Effector memory CD8-positive, alpha-beta T cell (primary cell): ENCODE results near the gene LRP1B.

Source experiments
- ATAC-seq: fragments of 150-1000 bp; cut with Tn5 transposase; replicated peaks from 2 replicates; pipeline ENCODE4 v1.10.0; 2021; ENCODE audit warnings: mild to moderate bottlenecking, moderate library complexity
- DNase-seq, 3 experiments: peaks; one replicate each; pipeline ENCODE4 v3.0.0; 2021
- H3K27ac Mint-ChIP-seq, 2 donors: one replicate each; pipeline ENCODE4 v1.8.0; 2022; ENCODE audit warnings: mild to moderate bottlenecking in 2 of 2, mixed read lengths in 2 of 2, moderate library complexity in 2 of 2
- H3K27me3 Mint-ChIP-seq, 2 donors: one replicate each; pipeline ENCODE4 v1.8.0; 2022; ENCODE audit warnings: mixed read lengths in 2 of 2
- H3K36me3 Mint-ChIP-seq: one replicate; pipeline ENCODE4 v1.8.0; 2022; ENCODE audit warnings: mild to moderate bottlenecking, moderate library complexity, mixed read lengths; ENCODE audit not compliant: insufficient read depth
- H3K4me1 Mint-ChIP-seq, 2 donors: one replicate each; pipeline ENCODE4 v1.8.0; 2022; ENCODE audit warnings: low read depth in 2 of 2, mixed read lengths in 2 of 2
- H3K4me3 Mint-ChIP-seq, 2 donors: one replicate each; pipeline ENCODE4 v1.8.0; 2022; ENCODE audit warnings: mild to moderate bottlenecking in 2 of 2, mixed read lengths in 2 of 2, moderate library complexity in 2 of 2
- H3K9me3 Mint-ChIP-seq, 2 donors: one replicate each; pipeline ENCODE4 v1.8.0; 2022; ENCODE audit warnings: mixed read lengths in 2 of 2

Gene LRP1B

DNA sequence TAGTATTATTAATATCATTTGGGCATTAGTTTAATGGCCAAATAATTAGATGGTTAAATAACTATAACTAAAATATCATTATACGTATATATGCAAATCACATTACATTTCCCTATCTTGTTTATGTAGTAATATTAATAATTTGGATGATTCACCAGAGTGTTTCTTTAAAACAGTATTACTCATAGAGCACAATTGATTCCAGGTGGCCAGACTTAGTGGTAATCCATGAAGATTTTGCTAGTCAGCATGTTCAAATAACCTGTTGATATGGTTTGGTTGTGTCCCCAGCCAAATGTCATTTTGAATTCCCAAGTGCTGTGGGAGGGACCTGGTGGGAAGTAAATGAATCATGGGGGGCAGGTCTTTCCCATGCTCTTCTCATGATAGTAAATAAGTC, 782.3 kb downstream of the LRP1B start:
- no peaks in the 10 kb centered on the region for H3K4me1 Mint-ChIP-seq
- no peaks in the 10 kb centered on the region for H3K27me3 Mint-ChIP-seq
- H3K9me3 Mint-ChIP-seq: peaks cover 9 to 14% of the 10 kb centered on the region in 2 donors
- no peak overlapping the region for H3K4me3 Mint-ChIP-seq
- no peak overlapping the region for H3K27ac Mint-ChIP-seq
- no peak for ATAC-seq
- no peak for DNase-seq
- H3K36me3 Mint-ChIP-seq: no peaks in the 10 kb centered on the region

- no peak for ATAC-seq
- Mint-ChIP-seq H3K9me3 (peaks cover 12 to 22% of the 10 kb centered on the region in 2 donors), H3K4me1 (no peaks in the 10 kb centered on the region), H3K27me3 (no peaks in the 10 kb centered on the region), H3K27ac (no peak overlapping the region), H3K36me3 (no peaks in the 10 kb centered on the region), H3K4me3 (no peak overlapping the region)
- no peak for DNase-seq
Measured at GRCh38 chr2:141341444-141341843, 789.4 kb downstream of the LRP1B start.

DNA sequence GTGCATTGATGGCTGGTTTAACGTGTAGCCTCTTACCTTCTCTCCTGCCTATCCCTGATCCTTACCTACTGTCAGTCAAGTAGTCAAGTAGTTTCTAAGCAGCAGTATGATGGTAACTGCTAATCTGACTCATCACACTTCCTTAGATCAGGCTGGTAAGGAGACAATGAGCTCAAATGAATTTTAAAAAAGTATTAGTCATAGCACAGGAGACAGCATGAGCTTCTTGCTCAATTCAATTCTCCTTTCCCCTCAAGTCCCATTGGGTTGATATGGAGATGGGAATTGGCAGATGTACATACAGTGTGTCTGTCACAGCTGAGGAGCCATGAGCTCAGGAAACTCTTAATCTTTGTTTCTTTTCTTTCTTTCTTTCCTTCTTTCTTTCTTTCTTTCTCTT, 799.7 kb downstream of the LRP1B start:
- Mint-ChIP-seq H3K27me3 (no peaks in the 10 kb centered on the region), H3K27ac (no peak overlapping the region), H3K4me3 (no peak overlapping the region), H3K4me1 (no peaks in the 10 kb centered on the region), H3K36me3 (no peaks in the 10 kb centered on the region), H3K9me3 (peaks cover 3 to 14% of the 10 kb centered on the region in 2 donors)
- ATAC-seq (no peak), DNase-seq (no peak)

GRCh38 chr2:141329964-141330363, 800.9 kb downstream of the LRP1B start:
- no peak overlapping the region for H3K4me3 Mint-ChIP-seq
- no peaks in the 10 kb centered on the region for H3K4me1 Mint-ChIP-seq
- DNase-seq: no peak
- no peak for ATAC-seq
- peaks cover 4 to 20% of the 10 kb centered on the region in 2 donors for H3K9me3 Mint-ChIP-seq
- no peaks in the 10 kb centered on the region for H3K27me3 Mint-ChIP-seq
- no peaks in the 10 kb centered on the region for H3K36me3 Mint-ChIP-seq
- H3K27ac Mint-ChIP-seq: no peak overlapping the region

GRCh38 chr2:141323571-141323970, 807.2 kb downstream of the LRP1B start:
- Mint-ChIP-seq H3K27ac (no peak overlapping the region), H3K4me1 (no peaks in the 10 kb centered on the region), H3K4me3 (no peak overlapping the region), H3K27me3 (no peaks in the 10 kb centered on the region), H3K9me3 (peaks cover 9 to 20% of the 10 kb centered on the region in 2 donors), H3K36me3 (no peaks in the 10 kb centered on the region)
- ATAC-seq (no peak), DNase-seq (no peak)

- ATAC-seq (no peak), DNase-seq (no peak)
- Mint-ChIP-seq H3K4me3 (no peak overlapping the region), H3K9me3 (peaks cover 0 to 2% of the 10 kb centered on the region in 2 donors), H3K27ac (no peak overlapping the region), H3K27me3 (no peaks in the 10 kb centered on the region), H3K36me3 (no peaks in the 10 kb centered on the region), H3K4me1 (no peaks in the 10 kb centered on the region)
Measured at GRCh38 chr2:141317986-141318385, 812.8 kb downstream of the LRP1B start.

DNA sequence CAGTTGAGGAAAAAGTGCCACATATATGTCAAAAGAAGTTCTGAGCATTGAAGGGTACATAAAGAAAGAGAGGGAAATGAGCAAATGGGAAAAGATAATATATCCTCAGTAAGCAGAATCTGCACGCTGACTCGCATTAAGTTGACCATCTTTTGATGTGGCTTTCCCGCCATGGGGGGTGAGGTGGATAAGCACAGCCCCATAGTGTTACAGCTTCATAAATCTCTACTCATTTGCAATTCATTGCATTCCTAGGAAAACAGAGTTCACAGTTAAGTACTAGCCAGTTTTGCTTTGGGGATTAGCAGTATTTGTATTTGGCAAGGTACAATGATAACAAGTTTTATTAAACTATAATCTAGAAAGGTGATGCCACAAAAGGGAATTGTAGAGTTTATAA, 814.2 kb downstream of the LRP1B start:
- Mint-ChIP-seq H3K4me1 (no peaks in the 10 kb centered on the region), H3K36me3 (no peaks in the 10 kb centered on the region), H3K27me3 (no peaks in the 10 kb centered on the region), H3K9me3 (peaks cover 0 to 2% of the 10 kb centered on the region in 2 donors), H3K27ac (no peak overlapping the region), H3K4me3 (no peak overlapping the region)
- DNase-seq: no peak
- ATAC-seq: no peak

- DNase-seq (no peak), ATAC-seq (no peak)
- Mint-ChIP-seq H3K27ac (no peak overlapping the region), H3K4me3 (no peak overlapping the region), H3K36me3 (no peaks in the 10 kb centered on the region), H3K4me1 (no peaks in the 10 kb centered on the region), H3K27me3 (no peaks in the 10 kb centered on the region), H3K9me3 (peaks cover 0 to 2% of the 10 kb centered on the region in 2 donors)
Measured at GRCh38 chr2:141316103-141316502, 814.7 kb downstream of the LRP1B start.

- H3K4me3 Mint-ChIP-seq: no peak overlapping the region
- no peak for ATAC-seq
- no peak for DNase-seq
Measured at GRCh38 chr2:141313972-141314371, 816.8 kb downstream of the LRP1B start.

GRCh38 chr2:141311430-141311829, 819.4 kb downstream of the LRP1B start:
- Mint-ChIP-seq H3K27me3 (no peaks in the 10 kb centered on the region), H3K9me3 (peaks cover 5 to 8% of the 10 kb centered on the region in 2 donors), H3K27ac (no peak overlapping the region), H3K4me1 (no peaks in the 10 kb centered on the region), H3K4me3 (no peak overlapping the region), H3K36me3 (no peaks in the 10 kb centered on the region)
- DNase-seq (no peak), ATAC-seq (no peak)

More at GRCh38 chr2:141313972-141314371, 816.8 kb downstream of the LRP1B start:
- no peaks in the 10 kb centered on the region for H3K36me3 Mint-ChIP-seq
- H3K27me3 Mint-ChIP-seq: no peaks in the 10 kb centered on the region
- H3K27ac Mint-ChIP-seq: no peak overlapping the region
- no peaks in the 10 kb centered on the region for H3K4me1 Mint-ChIP-seq
- peaks cover 0 to 2% of the 10 kb centered on the region in 2 donors for H3K9me3 Mint-ChIP-seq

DNA sequence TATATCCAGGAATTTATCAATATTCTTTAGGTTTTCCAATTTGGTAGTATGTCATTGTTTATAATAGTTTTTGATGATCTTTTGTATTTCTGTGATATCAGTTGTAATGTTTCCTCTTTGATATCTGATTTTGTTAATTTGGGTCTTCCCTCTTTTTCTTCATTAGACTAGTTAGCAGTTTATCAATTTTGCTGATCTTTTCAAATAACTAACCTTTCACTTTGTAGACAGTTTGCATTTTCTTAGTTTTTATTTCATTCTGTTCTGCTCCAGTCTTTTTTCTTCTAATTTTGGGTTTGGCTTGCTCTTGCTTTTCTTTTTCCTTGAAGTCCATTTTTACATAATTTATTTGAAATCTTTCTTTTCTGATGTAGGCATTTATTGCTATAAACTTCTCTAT, 824.4 kb downstream of the LRP1B start:
- Mint-ChIP-seq H3K27me3 (no peaks in the 10 kb centered on the region), H3K36me3 (no peaks in the 10 kb centered on the region), H3K9me3 (peaks cover 3 to 12% of the 10 kb centered on the region in 2 donors), H3K4me3 (no peak overlapping the region), H3K4me1 (no peaks in the 10 kb centered on the region), H3K27ac (no peak overlapping the region)
- no peak for DNase-seq
- no peak for ATAC-seq

DNA sequence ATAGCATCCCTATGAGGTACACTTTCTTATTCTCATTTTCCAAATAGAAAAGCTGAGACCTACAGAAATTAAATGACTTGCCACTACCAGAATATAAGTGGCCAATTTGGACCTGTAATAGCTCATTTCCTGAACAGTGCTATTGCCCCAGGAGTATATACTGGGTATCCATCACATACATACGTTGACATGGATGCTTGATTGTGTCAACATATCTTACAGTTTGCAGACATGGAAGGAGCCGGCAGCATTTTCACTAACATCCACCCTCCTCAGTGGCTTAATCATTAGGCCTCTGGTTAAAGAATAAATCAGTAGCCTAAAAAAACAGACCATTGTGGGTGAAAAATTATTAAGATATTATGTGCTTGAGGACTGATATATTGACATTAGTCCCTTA, 829.3 kb downstream of the LRP1B start:
- ATAC-seq (no peak), DNase-seq (no peak)
- Mint-ChIP-seq H3K9me3 (peaks cover 0 to 5% of the 10 kb centered on the region in 2 donors), H3K27ac (no peak overlapping the region), H3K4me1 (no peaks in the 10 kb centered on the region), H3K36me3 (no peaks in the 10 kb centered on the region), H3K4me3 (no peak overlapping the region), H3K27me3 (no peaks in the 10 kb centered on the region)

GRCh38 chr2:141280037-141280436, 850.8 kb downstream of the LRP1B start:
- H3K36me3 Mint-ChIP-seq: no peaks in the 10 kb centered on the region
- no peak overlapping the region for H3K4me3 Mint-ChIP-seq
- H3K27me3 Mint-ChIP-seq: no peaks in the 10 kb centered on the region
- DNase-seq (no peak), ATAC-seq (no peak)
- H3K9me3 Mint-ChIP-seq: peaks cover 3 to 8% of the 10 kb centered on the region in 2 donors
- H3K27ac Mint-ChIP-seq: no peak overlapping the region
- no peaks in the 10 kb centered on the region for H3K4me1 Mint-ChIP-seq

GRCh38 chr2:141271346-141271745, 859.5 kb downstream of the LRP1B start:
- Mint-ChIP-seq H3K9me3 (peaks cover 9 to 11% of the 10 kb centered on the region in 2 donors), H3K4me3 (no peak overlapping the region), H3K27me3 (no peaks in the 10 kb centered on the region), H3K27ac (no peak overlapping the region), H3K4me1 (no peaks in the 10 kb centered on the region), H3K36me3 (no peaks in the 10 kb centered on the region)
- DNase-seq (no peak), ATAC-seq (no peak)

DNA sequence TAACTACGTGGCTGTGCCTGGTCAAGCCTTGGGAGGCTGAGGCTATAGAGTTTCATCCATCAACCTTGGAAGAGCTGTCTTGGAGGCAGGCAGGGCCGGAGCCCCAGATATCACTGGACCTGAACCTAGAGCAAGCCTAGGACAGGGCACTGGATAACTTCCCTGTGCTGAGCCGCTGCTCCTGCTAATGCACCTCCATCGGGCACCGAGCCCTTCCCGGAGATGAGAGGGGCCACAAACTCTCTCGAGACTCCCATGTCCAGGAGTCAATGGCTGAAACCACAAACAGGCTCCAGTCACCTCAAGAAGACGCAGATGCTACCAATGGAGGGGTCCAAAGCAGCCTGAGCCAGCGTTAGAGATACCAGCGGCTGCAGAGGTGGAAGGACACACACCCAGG, 866.0 kb downstream of the LRP1B start:
- H3K9me3 Mint-ChIP-seq: peaks cover 6% of the 10 kb centered on the region in 2 donors
- H3K4me1 Mint-ChIP-seq: no peaks in the 10 kb centered on the region
- H3K36me3 Mint-ChIP-seq: no peaks in the 10 kb centered on the region
- H3K4me3 Mint-ChIP-seq: no peak overlapping the region
- ATAC-seq: no peak
- H3K27ac Mint-ChIP-seq: no peak overlapping the region
- DNase-seq: no peak
- H3K27me3 Mint-ChIP-seq: no peaks in the 10 kb centered on the region
